Measurements from ENCODE around the gene GRID1. TPM values are rescaled to one million over a fixed set of nuclear protein-coding genes. Genes with fewer than 3 reads are reported as not detected.

The GRID1 gene
- total RNA-seq, 4 donors from 2014 or later = 0.35 to 10.7 (median 1.3) TPM

DNA sequence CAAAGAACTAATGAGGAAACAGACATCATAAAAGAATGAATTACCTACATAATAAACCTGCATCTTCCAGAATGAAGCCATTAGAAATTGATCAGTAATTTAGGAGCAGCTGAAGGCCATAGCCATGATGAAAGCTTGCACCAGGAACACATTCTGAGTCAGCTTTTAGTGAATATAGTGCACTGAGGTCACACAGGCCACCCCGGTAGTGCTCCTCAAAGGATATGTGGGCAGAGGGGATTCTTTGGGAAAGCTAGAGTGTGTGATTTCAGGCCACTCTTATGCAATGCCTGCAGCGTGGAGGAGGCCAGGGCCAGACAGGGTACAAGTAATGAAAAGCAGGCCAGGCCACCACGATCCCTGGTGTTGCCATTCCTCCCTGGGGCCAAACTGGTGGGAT is 451.9 kb downstream of the GRID1 start:
- no peak overlapping the region for H3K4me3 ChIP-seq
- no peak overlapping the region for H3K27ac ChIP-seq
- TF ChIP-seq, protein P1, sequence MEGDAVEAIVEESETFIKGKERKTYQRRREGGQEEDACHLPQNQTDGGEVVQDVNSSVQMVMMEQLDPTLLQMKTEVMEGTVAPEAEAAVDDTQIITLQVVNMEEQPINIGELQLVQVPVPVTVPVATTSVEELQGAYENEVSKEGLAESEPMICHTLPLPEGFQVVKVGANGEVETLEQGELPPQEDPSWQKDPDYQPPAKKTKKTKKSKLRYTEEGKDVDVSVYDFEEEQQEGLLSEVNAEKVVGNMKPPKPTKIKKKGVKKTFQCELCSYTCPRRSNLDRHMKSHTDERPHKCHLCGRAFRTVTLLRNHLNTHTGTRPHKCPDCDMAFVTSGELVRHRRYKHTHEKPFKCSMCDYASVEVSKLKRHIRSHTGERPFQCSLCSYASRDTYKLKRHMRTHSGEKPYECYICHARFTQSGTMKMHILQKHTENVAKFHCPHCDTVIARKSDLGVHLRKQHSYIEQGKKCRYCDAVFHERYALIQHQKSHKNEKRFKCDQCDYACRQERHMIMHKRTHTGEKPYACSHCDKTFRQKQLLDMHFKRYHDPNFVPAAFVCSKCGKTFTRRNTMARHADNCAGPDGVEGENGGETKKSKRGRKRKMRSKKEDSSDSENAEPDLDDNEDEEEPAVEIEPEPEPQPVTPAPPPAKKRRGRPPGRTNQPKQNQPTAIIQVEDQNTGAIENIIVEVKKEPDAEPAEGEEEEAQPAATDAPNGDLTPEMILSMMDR (IDR thresholded peaks at IDR 0.05) = no peak
- no peak for TF ChIP-seq POLR2A (IDR thresholded peaks at IDR 0.05)
- no peaks in the 10 kb centered on the region for H3K9me3 ChIP-seq
- H3K36me3 ChIP-seq = no peaks in the 10 kb centered on the region
- H3K27me3 ChIP-seq = no peaks in the 10 kb centered on the region
- no peaks in the 10 kb centered on the region for H3K4me1 ChIP-seq
- DNase-seq = no peak

GRCh38 chr10:85908462-85908861 is 458.1 kb downstream of the GRID1 start:
- H3K27me3 ChIP-seq = no peaks in the 10 kb centered on the region
- H3K4me1 ChIP-seq = no peaks in the 10 kb centered on the region
- no peak overlapping the region for H3K27ac ChIP-seq
- no peaks in the 10 kb centered on the region for H3K36me3 ChIP-seq
- no peaks in the 10 kb centered on the region for H3K9me3 ChIP-seq
- no peak for DNase-seq
- TF ChIP-seq, protein P1 (IDR thresholded peaks at IDR 0.05) = no peak
- TF ChIP-seq POLR2A (IDR thresholded peaks at IDR 0.05) = no peak
- no peak overlapping the region for H3K4me3 ChIP-seq

DNA sequence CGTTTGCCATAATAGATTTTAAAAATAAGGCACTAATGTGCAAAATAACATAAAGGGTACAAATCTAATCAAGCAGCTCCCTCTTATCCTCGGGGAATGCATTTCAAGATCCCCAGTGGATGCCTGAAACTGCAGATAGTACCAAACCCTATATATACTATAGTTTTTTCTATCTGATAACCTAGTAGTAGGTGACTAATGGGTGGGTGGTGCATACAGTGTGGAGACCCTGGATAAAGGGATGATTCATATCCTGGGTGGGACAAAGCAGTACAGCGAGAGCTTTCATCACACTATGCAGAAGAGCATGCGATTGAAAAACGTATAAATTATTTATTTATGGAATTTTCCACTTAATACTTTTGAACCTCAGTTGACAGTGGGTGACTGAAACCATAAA is 464.5 kb downstream of the GRID1 start:
- no peak overlapping the region for H3K27ac ChIP-seq
- no peaks in the 10 kb centered on the region for H3K36me3 ChIP-seq
- no peak for TF ChIP-seq POLR2A (IDR thresholded peaks at IDR 0.05)
- TF ChIP-seq, protein P1 (IDR thresholded peaks at IDR 0.05) = no peak
- H3K4me1 ChIP-seq = no peaks in the 10 kb centered on the region
- H3K4me3 ChIP-seq = no peak overlapping the region
- no peak for DNase-seq
- no peaks in the 10 kb centered on the region for H3K9me3 ChIP-seq
- no peaks in the 10 kb centered on the region for H3K27me3 ChIP-seq

DNA sequence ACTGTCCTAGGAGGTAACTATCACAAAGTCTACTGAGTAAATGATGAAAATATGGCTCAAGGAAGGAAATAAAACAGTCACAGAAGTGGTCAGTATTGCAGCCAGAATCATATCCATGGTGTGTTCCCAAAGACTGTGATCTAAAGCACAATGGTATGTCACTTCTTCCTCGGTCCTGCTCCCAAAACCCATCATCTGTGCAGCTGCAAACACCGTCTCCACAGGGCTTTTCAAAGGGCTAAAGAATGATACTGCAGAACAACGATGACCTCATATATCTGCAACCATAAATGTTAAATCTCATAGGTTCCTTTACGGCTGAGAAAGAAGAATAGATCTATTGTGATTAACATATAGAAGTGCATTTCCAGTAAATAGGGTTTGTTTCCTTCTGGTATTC is 465.0 kb downstream of the GRID1 start:
- no peaks in the 10 kb centered on the region for H3K4me1 ChIP-seq
- no peak overlapping the region for H3K4me3 ChIP-seq
- TF ChIP-seq, protein P1 (IDR thresholded peaks at IDR 0.05) = no peak
- TF ChIP-seq POLR2A (IDR thresholded peaks at IDR 0.05) = no peak
- H3K9me3 ChIP-seq = no peaks in the 10 kb centered on the region
- DNase-seq = no peak
- no peaks in the 10 kb centered on the region for H3K27me3 ChIP-seq
- H3K36me3 ChIP-seq = no peaks in the 10 kb centered on the region
- no peak overlapping the region for H3K27ac ChIP-seq

DNA sequence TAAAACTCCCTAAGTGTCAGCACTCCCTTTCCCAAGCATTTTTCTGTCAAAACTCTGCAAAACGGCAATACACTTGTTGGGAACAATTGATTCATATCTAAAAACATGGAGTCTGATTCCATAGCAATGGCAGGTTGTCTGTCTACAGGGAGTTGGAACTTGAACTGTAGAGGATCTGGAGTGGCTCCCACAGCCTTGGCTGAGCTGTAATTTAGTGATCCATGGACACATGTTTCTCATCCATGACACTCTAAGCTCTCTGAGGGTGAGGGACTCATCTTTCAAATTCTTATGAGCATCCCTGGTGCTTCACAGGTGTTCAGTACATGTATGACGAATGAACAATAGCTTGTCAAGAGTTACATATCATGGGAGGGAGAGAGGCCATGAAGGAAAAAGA is 466.1 kb downstream of the GRID1 start:
- TF ChIP-seq, protein P1 (IDR thresholded peaks at IDR 0.05) = no peak
- no peak for TF ChIP-seq POLR2A (IDR thresholded peaks at IDR 0.05)
- no peak overlapping the region for H3K4me3 ChIP-seq

DNA sequence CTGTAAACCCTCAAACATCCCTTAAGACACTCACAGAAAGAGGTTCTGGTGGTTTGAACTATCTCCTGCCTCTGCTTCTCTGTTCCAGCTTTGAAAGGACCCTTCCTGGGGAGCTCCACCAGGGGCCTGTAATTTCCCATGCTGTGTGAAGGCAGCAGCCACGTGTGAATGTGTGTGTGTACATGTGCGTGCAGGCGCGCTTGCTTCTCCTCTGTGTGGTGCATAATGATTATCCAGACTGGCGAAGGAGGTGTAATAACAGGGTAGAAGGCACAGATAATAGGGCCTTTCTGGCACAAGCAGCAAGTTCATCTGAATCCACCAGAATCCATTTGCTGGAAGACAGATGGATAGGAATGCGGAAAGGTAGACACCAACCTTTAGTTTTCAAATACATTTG is 466.5 kb downstream of the GRID1 start:
- H3K9me3 ChIP-seq = no peaks in the 10 kb centered on the region
- no peaks in the 10 kb centered on the region for H3K4me1 ChIP-seq
- no peaks in the 10 kb centered on the region for H3K36me3 ChIP-seq
- no peak for DNase-seq
- no peak overlapping the region for H3K27ac ChIP-seq
- H3K27me3 ChIP-seq = no peaks in the 10 kb centered on the region
- H3K4me3 ChIP-seq = no peak overlapping the region
- no peak for TF ChIP-seq POLR2A (IDR thresholded peaks at IDR 0.05)
- TF ChIP-seq, protein P1 (IDR thresholded peaks at IDR 0.05) = no peak

More for the DNA sequence above, 466.1 kb downstream of the GRID1 start:
- no peaks in the 10 kb centered on the region for H3K9me3 ChIP-seq
- H3K27me3 ChIP-seq = no peaks in the 10 kb centered on the region
- DNase-seq = no peak
- no peaks in the 10 kb centered on the region for H3K36me3 ChIP-seq
- H3K27ac ChIP-seq = no peak overlapping the region
- no peaks in the 10 kb centered on the region for H3K4me1 ChIP-seq

All from Peyer's patch (tissue), 4 donors.